Adrenal gland (tissue), 12 donors: ENCODE measurements around the gene NEK2. TPM values are rescaled to one million over a fixed set of nuclear protein-coding genes. Genes with fewer than 3 reads are reported as not detected.
A peak's percentile ranks its signal among the peaks of the same experiment; 100 is the strongest.

Experiments
- DNase-seq, 7 donors: peaks; one replicate each; pipeline ENCODE4 v3.0.0-alpha.2; 2019 to 2020
- H3K27ac ChIP-seq, 5 donors: fragments of 200-600 bp; sonication (generic) in 4 of 5; 1 replicate in 3 of 5; 2 replicates in 2 of 5; pipeline versions ENCODE4 v1.5.1 to v1.8.0; 2016 to 2020; ENCODE audit warnings: mild to moderate bottlenecking in 1 of 5
- H3K27me3 ChIP-seq: fragments of 200-600 bp; 2 replicates; pipeline ENCODE4 v1.8.0; 2021
- H3K36me3 ChIP-seq, 2 donors: fragments of 200-600 bp; replicated peaks in 1 of 2; 1 replicate in 1 of 2; 2 replicates in 1 of 2; pipeline versions ENCODE4 v1.5.1 to v1.8.0; 2018 to 2022
- H3K4me1 ChIP-seq, 2 donors: fragments of 200-600 bp; replicated peaks in 1 of 2; 1 replicate in 1 of 2; 2 replicates in 1 of 2; pipeline versions ENCODE4 v1.5.1 to v1.8.0; 2018 to 2021
- H3K4me3 ChIP-seq, 4 donors: fragments of 200-600 bp; sonication (generic) in 3 of 4; one replicate each; pipeline ENCODE4 v1.5.1; 2016 to 2018
- H3K9me3 ChIP-seq, 3 donors: fragments of 200-600 bp; sonication (generic) in 1 of 3; replicated peaks in 1 of 3; 1 replicate in 2 of 3; 2 replicates in 1 of 3; pipeline versions ENCODE4 v1.5.1 to v1.8.0; 2016 to 2021
- POLR2A ChIP-seq, 2 donors: fragments of 450-650 bp; IDR thresholded peaks; one replicate each; pipeline ENCODE4 v1.6.1; 2017; ENCODE audit warnings: antibody characterized with exemption in 2 of 2, mild to moderate bottlenecking in 2 of 2, moderate library complexity in 1 of 2
- WGBS, 4 donors: extraction: QIAGEN DNeasy Blood & Tissue Kit in 2 of 4; methylation state at CpG; one replicate each; pipeline versions ENCODE4 v1.1.5 to v1.1.7; 2013 to 2017; 5-methylcytosine and 5-hydroxymethylcytosine counted together
- intact Hi-C, 2 donors: fragments of 100-400 bp; cut with DNase I; formaldehyde crosslinking; loops; one replicate each; pipeline versions ENCODE4 v1.14.1 to v1.15.0; 2022 to 2023
- polyA plus RNA-seq, 3 donors: library from polyadenylated mRNA; stranded (reverse); fragments of 200-250 nt in 2 of 3; fragments of 350-450 nt in 1 of 3; fragmentation: Illumina TruSeq in 1 of 3; extraction: RNeasy Lipid Tissue Mini Kit (QIAGEN cat#74804) in 1 of 3; gene quantifications; one replicate each; pipeline ENCODE4 v1.2.3, GENCODE V29; 2013 to 2014
- total RNA-seq, 9 donors: library from RNA; depleted of rRNA in 4 of 9; stranded (reverse); fragments of >200 nt in 4 of 9; fragments of 120-200 nt in 1 of 9; fragmentation: NEBNext Ultra II Directional in 1 of 9; extraction: Animal tissue kit (Norgen Biotek cat#: 25700) in 1 of 9; gene quantifications; one replicate each; pipeline versions ENCODE4 v1.1.0 to v1.2.4, GENCODE V29; 2013 to 2023
- TF ChIP-seq, protein P1 (sequence below), 6 experiments: fragments of 450-650 bp in 4 of 6; fragments of 200-600 bp in 2 of 6; sonication (generic) in 1 of 6; IDR thresholded peaks; 1 replicate in 5 of 6; 2 replicates in 1 of 6; pipeline versions ENCODE4 v1.5.1 to v1.8.0; 2016 to 2021; ENCODE audit warnings: antibody characterized with exemption in 6 of 6, mild to moderate bottlenecking in 2 of 6, moderate library complexity in 1 of 6
- donor health status: healthy with polysubstance abuse.
- donor health status: Bipolar disorder and iron deficiency.
- donor health status: DM: yes; HTN: yes; CAD: no.
- donor health status: DM: no; HTN: no; CAD: no.
- donor health status: DM: no; HTN: no; CAD: no.
- donor health status: DM: yes; HTN: yes; CAD: no.

Gene NEK2
- total and polyA plus RNA-seq, 12 donors, result 0.08 to 19.9 (median 0.95) TPM

DNA sequence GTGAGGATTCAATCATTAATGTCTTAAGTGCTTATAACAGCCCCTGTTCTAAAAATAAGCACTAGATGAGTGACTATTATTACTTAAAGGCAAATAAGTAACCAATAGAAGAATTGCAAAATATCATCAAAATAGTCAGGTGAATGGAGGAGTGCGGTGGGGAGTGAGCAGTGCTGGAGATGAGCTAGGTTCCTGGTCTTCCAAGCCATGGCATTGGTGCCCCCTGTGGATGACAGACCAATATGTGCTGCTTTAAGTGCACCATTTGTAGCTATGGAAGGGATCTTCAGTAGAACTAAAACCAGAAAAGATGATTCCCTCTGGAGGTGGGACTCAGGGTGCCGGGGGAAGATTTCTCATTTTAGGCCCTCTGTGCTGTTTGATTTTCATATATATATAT is 50.4 kb downstream of the NEK2 start:
- H3K27me3 ChIP-seq, result no peaks in the 10 kb centered on the region
- WGBS, 4 donors, result 69 to 88% (median 78%) methylated on average over 2 of the region's 2 CpGs
- H3K4me1 ChIP-seq, result peaks cover 0 to under 1% of the 10 kb centered on the region in 2 donors
- no peaks in the 10 kb centered on the region for H3K9me3 ChIP-seq
- intact Hi-C loops, result no loop called here
- peak in 2 of 7 donors; percentile 30 to 42 for DNase-seq
- no peak for TF ChIP-seq POLR2A (IDR thresholded peaks at IDR 0.05)
- TF ChIP-seq, protein P1, sequence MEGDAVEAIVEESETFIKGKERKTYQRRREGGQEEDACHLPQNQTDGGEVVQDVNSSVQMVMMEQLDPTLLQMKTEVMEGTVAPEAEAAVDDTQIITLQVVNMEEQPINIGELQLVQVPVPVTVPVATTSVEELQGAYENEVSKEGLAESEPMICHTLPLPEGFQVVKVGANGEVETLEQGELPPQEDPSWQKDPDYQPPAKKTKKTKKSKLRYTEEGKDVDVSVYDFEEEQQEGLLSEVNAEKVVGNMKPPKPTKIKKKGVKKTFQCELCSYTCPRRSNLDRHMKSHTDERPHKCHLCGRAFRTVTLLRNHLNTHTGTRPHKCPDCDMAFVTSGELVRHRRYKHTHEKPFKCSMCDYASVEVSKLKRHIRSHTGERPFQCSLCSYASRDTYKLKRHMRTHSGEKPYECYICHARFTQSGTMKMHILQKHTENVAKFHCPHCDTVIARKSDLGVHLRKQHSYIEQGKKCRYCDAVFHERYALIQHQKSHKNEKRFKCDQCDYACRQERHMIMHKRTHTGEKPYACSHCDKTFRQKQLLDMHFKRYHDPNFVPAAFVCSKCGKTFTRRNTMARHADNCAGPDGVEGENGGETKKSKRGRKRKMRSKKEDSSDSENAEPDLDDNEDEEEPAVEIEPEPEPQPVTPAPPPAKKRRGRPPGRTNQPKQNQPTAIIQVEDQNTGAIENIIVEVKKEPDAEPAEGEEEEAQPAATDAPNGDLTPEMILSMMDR (IDR thresholded peaks at IDR 0.05), result peak in 4 of 6 experiments; percentile 13 to 41 (median 27)
- H3K36me3 ChIP-seq, result no peaks in the 10 kb centered on the region
- H3K4me3 ChIP-seq, result no peak overlapping the region
- H3K27ac ChIP-seq, result no peak overlapping the region

DNA sequence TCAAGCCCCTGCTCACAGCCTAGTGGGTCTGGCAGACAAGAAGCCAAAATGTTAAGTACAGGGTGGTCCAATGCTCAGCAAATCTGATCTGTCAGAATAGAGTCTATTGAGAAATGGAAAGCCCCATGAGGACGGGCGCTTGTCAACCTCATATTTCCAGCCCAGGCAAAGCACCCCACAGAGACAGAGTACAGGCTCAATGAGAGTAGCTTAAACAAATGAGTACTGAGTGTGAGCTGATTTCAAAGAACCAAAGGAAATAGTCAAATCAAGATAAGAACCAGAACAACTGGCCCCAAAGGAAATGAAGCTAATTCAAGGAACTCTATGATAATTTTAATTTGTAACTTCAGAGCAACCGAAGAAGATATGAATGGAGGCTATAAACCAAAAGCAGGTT is 51.9 kb downstream of the NEK2 start:
- no peak for DNase-seq
- Histone ChIP-seq H3K4me1 (no peaks in the 10 kb centered on the region), H3K9me3 (no peaks in the 10 kb centered on the region), H3K4me3 (no peak overlapping the region), H3K36me3 (no peaks in the 10 kb centered on the region), H3K27ac (no peak overlapping the region), H3K27me3 (no peaks in the 10 kb centered on the region)
- WGBS, 4 donors, result 81 to 88% (median 85%) methylated on average over 3 of the region's 3 CpGs
- intact Hi-C loops, result no loop called here
- TF ChIP-seq POLR2A (IDR thresholded peaks at IDR 0.05), result no peak
- TF ChIP-seq, protein P1 (IDR thresholded peaks at IDR 0.05), result no peak

DNA sequence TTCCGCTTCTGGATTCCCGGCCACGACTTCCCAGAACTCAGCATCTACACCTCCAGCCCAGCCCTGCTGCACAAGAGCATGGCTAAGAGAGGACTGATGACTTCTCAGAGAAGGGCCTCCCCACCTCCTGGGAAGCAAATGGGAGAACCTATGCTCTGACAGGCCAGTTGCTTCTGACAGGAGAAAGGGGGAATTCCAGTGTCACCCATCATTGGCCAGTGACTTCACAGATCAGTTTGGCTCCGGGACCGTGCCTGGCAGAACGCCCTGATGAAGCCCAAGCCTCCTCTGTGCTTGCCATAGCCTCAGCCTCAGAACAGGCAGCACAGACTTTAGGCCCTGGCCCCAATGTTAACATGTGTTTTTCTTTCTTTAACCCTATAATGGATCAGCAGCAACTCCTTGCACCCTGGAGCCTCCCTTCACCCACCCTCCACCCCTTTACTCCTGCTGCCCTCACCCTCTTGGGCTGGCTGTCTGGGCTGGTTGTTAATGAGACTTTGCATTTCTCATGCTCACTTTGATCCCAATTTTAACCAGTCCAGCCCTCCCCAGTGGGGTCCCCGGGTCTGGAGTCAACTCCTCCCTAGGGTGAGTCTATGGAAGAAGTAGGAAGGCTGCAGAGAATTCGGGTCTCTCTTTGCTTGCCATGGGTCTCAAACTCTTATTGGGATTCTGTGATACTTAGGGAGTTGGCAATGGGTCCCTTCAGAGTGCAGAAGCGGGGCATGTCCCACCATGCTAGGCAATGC is 53.8 kb downstream of the NEK2 start:
- H3K9me3 ChIP-seq, result no peaks in the 10 kb centered on the region
- DNase-seq, result peak in 2 of 7 donors; percentile 52 to 54
- WGBS, 4 donors, result 61 to 81% (median 74%) methylated on average over 6 to 9 of the region's 9 CpGs
- TF ChIP-seq, protein P1 (IDR thresholded peaks at IDR 0.05), result no peak
- no peak for TF ChIP-seq POLR2A (IDR thresholded peaks at IDR 0.05)
- H3K4me3 ChIP-seq, result no peak overlapping the region
- no peaks in the 10 kb centered on the region for H3K4me1 ChIP-seq
- intact Hi-C loops, result no loop called here
- H3K27ac ChIP-seq, result no peak overlapping the region
- no peaks in the 10 kb centered on the region for H3K36me3 ChIP-seq
- no peaks in the 10 kb centered on the region for H3K27me3 ChIP-seq

DNA sequence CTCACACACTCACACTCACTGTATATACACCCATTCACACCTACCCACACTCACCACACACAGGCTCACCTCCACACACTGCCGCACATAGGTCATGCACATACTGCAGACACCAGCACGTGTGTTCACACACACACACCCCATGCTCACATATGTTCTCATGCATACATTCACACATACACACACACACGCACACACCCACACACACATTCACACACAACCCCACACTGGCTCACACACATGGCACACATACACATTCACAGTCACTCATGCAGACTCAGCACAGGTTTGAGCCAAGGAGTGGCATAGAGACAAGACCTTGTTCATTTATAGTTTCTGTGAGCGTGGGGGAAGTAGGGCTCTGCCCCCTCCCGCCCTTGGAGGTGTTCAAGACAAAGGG is 55.3 kb downstream of the NEK2 start:
- Histone ChIP-seq H3K4me1 (no peaks in the 10 kb centered on the region), H3K4me3 (no peak overlapping the region), H3K27me3 (no peaks in the 10 kb centered on the region), H3K36me3 (no peaks in the 10 kb centered on the region), H3K27ac (no peak overlapping the region), H3K9me3 (no peaks in the 10 kb centered on the region)
- WGBS, 4 donors, result 91 to 94% (median 93%) methylated on average over 5 of the region's 5 CpGs
- intact Hi-C loops, result no loop called here
- DNase-seq, result no peak
- no peak for TF ChIP-seq POLR2A (IDR thresholded peaks at IDR 0.05)
- TF ChIP-seq, protein P1 (IDR thresholded peaks at IDR 0.05), result no peak
